ENCODE data around the gene COPS9.

Gene COPS9

DNA sequence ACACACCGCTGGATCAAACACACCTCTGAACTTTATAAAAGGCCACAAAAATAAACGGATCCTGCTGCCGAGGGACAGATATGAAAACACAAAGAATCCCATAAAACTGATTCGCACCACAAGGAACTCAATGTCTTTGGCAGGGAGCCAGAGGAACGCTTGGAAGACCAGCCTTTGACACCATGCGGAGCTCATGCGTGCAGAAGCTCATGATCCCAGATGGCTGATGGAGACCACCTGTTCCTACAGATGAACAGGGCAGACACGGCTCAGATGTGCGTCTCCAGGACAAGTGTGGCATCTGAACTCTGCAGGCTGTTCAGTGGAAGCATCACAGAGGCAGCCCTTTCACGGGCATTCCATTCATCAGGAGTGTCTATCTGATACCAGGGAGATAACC lies 24.9 kb downstream of the COPS9 start:
- DNase-seq (ENCODE audit: low read depth), result no peak

DNA sequence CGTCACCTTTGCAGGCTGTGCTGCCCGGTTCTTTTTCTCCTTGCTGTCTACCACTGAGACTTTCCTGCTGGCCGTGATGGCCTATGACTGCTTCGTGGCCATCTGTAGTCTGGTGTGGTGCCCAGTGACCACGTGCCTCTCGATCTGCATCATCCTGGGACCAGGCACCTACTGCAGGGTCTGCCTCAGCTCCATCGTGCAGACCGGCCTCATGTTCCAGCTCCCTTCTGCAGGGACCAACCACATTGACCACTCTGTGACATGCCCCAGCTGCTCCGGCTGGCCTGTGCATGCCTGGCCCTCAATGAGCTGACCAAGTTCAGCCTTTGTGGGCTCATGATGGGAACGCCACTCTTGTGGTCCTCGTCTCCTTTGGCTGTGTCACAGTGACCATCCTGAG lies 26.7 kb downstream of the COPS9 start:
- no peak for DNase-seq (ENCODE audit: low read depth)

DNA sequence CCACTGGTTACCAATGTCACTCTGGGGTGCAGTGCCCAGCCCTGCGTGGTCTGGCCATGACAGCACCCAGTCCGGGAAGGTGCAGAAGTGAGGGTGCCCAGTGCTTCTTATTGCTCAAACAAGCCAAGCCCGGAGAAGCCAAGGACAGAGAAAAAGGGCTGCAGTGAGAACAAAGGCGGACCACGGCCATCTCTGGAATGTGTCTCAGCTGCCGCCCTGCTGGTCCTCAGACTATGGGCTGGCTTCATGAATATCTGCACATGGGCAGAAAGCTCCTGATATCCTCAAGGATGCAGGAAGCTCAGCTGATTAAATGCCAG lies 28.7 kb downstream of the COPS9 start:
- DNase-seq (ENCODE audit: low read depth), result no peak

DNA sequence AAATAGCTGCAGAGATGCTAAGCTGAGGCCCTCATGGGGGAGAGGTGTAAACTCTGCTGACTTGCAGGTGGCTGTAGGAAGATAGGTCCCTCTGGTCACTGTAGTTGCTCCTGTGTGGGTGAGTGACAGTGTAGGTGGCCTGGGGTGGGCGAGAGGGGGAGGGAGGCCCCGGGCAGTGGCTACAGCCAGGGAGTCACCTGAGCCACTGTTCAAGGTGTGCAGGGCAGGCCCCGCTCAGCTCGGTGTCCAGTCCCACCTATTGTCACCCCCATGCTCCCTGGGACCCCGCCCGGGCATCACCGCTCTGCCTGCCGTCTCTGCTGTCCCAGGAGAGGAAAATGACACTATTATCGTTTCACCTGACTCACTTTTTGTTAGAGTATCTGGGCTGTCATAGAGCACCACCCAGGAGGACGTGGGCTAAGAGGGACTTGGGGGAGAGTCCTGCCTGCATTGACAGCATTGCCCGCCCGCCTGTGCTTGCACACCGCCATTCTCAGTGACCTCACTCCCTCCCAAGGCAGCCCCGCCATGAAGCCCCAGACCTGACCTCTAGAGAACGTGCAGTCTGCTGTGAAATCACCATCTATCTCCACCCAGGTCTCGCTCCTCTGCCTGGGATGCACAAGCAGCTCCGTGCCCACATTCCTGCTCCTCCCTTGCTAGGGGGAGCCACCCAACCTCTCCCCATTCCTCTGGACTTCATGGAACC lies 29.2 kb downstream of the COPS9 start:
- DNase-seq (ENCODE audit: low read depth), result no peak

DNA sequence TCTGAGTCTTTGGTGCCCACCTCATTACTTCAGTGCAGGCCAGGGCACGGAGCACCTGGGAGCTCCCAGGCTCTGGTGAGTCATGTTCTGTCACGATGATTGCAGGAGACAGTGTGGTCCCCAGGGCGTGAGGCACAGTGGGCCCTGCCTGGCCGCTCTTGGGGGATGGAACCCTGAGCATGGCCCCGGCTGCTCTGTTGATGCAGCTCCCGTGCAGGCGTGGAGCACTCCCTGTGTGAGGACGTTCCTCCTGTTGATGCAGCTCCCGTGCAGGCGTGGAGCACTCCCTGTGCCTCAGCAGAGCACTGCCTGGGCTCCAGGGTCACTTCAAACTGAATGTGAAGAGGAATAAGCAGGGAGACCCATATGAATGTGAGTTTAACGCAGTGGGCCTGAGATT lies 30.1 kb downstream of the COPS9 start:
- DNase-seq (ENCODE audit: low read depth), result no peak

DNA sequence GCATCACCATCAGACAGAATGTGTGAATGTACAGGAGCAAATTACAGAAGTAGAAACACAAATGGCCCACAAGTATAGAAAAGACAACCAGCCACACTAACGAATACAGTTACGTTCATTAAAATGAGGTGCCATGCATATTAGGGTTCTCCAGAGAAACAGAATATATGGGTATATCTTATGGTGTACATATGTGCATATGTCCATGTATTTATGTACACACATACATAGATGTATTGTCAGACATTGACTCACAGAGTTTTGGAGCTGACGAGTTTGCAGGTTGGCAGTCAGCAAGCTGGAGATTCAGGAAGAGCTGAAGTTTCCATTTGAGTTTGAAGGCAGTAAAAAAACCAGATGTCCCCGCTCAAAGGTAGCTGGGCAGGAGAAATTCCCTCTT lies 33.0 kb downstream of the COPS9 start:
- no peak for DNase-seq (ENCODE audit: low read depth)

DNA sequence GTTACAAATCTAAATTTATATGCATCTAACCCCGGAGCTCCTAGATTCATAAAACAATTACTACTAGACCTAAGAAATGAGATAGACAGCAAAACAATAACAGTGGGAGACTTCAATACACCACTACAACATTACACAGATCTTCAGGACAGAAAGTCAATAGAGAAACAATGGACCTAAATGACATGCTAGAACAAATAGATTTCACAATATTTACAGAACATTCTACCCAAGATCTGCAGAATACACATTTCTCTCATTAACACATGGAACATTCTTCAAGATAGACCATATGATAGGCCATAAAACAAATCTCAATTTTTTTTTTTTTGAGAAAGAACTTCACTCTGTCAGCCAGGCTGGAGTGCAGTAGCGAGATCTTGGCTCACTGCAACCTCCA lies 37.8 kb downstream of the COPS9 start:
- no peak for DNase-seq (ENCODE audit: low read depth)

DNA sequence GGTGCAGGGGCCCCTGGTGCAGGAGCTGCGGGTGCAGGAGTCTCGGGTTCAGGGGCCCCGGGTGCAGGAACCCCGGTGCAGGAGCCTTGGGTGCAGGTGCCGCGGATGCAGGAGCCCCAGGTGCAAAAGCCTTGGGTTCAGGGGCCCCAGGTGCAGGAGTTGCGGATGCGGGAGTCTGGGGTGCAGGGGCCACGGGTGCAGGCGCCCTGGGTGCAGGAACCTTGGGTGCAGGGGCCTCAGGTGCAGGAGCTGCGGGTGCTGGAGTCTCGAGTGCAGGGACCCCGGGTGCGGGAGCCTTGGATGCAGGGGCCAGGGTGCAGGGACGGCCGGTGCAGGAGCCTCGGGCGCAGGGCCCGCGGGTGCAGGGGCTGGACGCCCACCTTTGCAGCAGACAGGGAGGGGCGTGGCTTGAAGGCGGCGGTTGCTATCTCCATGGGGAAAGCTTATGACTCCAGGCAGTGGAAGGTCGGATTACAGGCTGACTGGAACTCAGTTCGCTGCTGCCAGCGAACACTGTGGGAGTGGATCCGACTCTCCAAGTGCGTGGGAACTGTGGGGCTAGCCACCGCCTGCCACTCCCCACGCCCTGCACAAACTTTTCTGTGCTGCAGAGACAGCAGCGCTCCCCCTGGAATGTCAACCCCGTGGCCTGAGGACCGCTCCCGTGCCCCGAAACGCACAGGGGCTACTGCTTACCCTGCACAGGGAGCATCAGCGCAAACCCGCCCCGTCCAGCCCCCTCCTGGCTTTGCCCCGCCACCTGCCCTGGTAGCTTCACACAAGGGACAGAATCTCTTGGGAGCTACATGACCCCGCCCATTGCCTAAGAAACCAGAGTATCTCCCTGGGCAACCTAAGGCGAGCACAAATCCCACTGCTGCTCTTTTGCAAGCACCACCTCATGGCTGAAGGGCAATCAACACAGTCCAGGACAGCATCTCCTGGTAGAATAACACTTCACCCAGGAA lies 40.3 kb downstream of the COPS9 start:
- DNase-seq (ENCODE audit: low read depth), result no peak

DNA sequence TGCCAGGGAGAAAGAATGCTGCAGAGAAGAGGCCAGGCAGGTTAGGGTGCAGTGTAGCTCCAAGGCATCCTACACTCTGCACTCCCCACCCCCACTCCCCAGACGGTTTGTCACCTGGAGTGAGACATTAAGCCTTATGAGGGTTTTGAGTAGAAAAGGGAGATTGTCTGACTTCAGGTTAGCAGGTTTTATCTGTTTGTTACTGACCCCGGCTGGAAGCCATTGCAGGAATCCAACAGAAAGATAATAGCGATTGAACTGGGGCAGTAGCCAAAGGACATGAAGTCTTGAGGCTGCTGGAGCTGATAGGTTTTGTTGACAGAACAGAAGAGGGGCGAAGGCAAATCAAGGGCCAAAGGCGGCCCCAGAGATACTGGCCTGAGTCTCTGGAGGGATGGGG lies 46.8 kb downstream of the COPS9 start:
- no peak for DNase-seq (ENCODE audit: low read depth)

DNA sequence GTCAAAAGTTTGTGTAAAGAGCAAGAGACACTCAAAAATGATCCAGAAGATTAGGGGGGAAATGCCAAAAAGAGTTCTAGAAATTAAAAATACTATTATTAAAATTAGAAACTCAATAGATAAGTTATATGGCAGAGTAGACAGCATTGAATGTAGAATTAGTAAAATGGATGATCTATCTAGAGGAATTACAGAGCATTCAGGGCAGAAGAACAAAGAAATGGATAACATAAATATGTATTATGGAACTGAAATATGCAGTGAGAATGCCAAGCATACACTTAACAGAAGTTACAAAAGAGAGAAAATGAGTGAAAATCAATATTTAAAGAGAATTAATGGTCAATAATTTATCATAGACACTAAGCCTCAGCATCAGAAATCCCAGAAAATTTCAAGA lies 49.5 kb downstream of the COPS9 start:
- no peak for DNase-seq (ENCODE audit: low read depth)

All from fibroblast of the conjunctiva (primary cell).